Coronary artery (tissue), 2 donors: ENCODE measurements around the gene FAM210B.

Source experiments
- DNase-seq: peaks from one replicate; pipeline ENCODE4 v3.0.0-alpha.2; 2017; ENCODE audit warnings: low spot score
- H3K27ac ChIP-seq, 2 donors: fragments of 200-600 bp; sonication (generic); one replicate each; pipeline ENCODE4 v1.5.1; 2016 to 2019
- H3K4me3 ChIP-seq: fragments of 200-600 bp; sonication (generic); 2 replicates; pipeline ENCODE4 v1.5.1; 2016; ENCODE audit warnings: mild to moderate bottlenecking, moderate library complexity
- CTCF ChIP-seq: fragments of 200-600 bp; sonication (generic); IDR thresholded peaks from one replicate; pipeline ENCODE4 v1.5.1; 2019; ENCODE audit warnings: antibody characterized with exemption

Gene FAM210B

GRCh38 chr20:56360133-56360907 lies 1.5 kb downstream of the FAM210B start:
- H3K4me3 ChIP-seq, result peak overlapping the region; percentile 92
- TF ChIP-seq CTCF, result no peak
- no peak for DNase-seq
- H3K27ac ChIP-seq, result peak overlapping the region; percentile 65 to 89

DNA sequence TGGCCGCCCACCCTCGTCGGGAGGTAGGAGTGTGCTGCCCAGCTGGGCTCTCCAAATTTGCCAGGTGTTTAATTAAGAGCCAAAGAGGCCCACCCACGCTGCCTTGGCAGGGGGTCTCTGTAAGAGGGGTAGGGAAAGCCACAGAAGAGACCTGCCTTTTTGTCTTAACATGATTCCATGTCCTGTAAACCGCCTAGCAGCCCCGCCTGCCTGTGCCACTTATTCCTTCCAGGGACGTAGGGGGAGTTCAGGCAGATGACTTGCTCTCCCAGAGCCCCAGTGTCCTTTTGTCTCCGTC lies 2.1 kb downstream of the FAM210B start:
- no peak for DNase-seq
- Histone ChIP-seq H3K4me3 (no peak overlapping the region), H3K27ac (no peak overlapping the region)
- no peak for TF ChIP-seq CTCF

GRCh38 chr20:56361900-56362299 lies 3.1 kb downstream of the FAM210B start:
- Histone ChIP-seq H3K27ac (no peak overlapping the region), H3K4me3 (no peak overlapping the region)
- no peak for TF ChIP-seq CTCF
- no peak for DNase-seq

- no peak for TF ChIP-seq CTCF
- DNase-seq, result no peak
- H3K27ac ChIP-seq, result no peak overlapping the region
- no peak overlapping the region for H3K4me3 ChIP-seq
Measured at GRCh38 chr20:56362833-56363413, 4.1 kb downstream of the FAM210B start.

- no peak overlapping the region for H3K4me3 ChIP-seq
- TF ChIP-seq CTCF, result no peak
- DNase-seq, result no peak
- H3K27ac ChIP-seq, result no peak overlapping the region
Measured at GRCh38 chr20:56363491-56363890, 4.7 kb downstream of the FAM210B start.

DNA sequence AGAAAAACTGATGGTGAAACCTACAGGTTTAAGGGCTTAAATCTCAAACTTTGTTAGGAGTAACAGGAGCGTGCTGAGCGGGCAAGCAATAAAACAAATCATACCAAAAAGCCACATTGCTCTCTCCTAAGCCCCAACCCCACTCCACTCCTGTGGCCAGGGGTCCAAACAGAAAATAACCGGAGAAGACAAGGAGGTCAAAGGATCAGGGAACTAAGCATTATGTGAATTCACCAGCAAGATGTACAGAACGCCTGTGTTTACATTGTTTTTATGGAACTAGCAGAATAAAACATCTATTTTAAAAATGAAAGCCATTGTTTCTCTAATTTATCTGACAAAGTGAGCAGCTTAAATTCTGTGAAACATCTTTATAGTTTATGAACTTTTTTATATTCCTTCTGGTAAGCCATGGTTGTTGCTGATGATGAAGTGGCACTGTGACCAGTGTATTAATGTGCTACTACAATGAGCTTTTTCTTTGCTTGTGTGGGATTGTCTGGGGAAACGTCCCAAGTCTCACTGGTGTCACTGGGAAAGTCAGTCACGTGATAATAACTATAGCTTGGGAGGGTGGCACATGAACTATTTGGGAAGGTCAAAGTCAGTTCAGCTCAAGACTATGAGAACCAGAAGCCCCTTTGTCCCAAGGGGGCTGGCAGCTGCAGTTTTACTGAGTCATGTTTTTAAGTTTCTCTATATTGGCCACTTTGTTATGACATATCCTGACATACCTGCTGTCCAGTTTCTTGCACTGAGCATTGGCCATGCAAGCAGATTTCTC lies 9.8 kb downstream of the FAM210B start:
- no peak for TF ChIP-seq CTCF
- DNase-seq, result no peak
- H3K27ac ChIP-seq, result no peak overlapping the region
- no peak overlapping the region for H3K4me3 ChIP-seq
